Kidney glomerular epithelial cell (primary cell): ENCODE data around the gene NF1.
"Not testable (repeated sequence)": the region's sequence is repeated elsewhere in the genome, so short reads cannot be mapped to it uniquely, and the experiment has no call there.

Experiments
- DNase-seq: peaks from one replicate; lab custom pipeline; 2025; lab: John Stamatoyannopoulos, UW

Gene NF1

GRCh38 chr17:31132977-31133376 lies 38.2 kb downstream of the NF1 start:
- DNase-seq = no peak

- DNase-seq = no peak
Measured at GRCh38 chr17:31134576-31134975, 39.8 kb downstream of the NF1 start.

- no peak for DNase-seq
Measured at GRCh38 chr17:31136319-31136718, 41.5 kb downstream of the NF1 start.

- DNase-seq = no peak
Measured at GRCh38 chr17:31140111-31140510, 45.3 kb downstream of the NF1 start.

- no peak for DNase-seq
Measured at GRCh38 chr17:31144428-31144827, 49.7 kb downstream of the NF1 start.

GRCh38 chr17:31144836-31145235 lies 50.1 kb downstream of the NF1 start:
- DNase-seq = no peak

- no peak for DNase-seq
Measured at GRCh38 chr17:31147507-31148202, 52.9 kb downstream of the NF1 start.

- no peak for DNase-seq
Measured at GRCh38 chr17:31148205-31148604, 53.4 kb downstream of the NF1 start.

GRCh38 chr17:31152271-31152670 lies 57.5 kb downstream of the NF1 start:
- DNase-seq = no peak

- no peak for DNase-seq
Measured at GRCh38 chr17:31155208-31155810, 60.5 kb downstream of the NF1 start.

- no peak for DNase-seq
Measured at GRCh38 chr17:31156326-31156725, 61.5 kb downstream of the NF1 start.

- not testable (repeated sequence) for DNase-seq
Measured at GRCh38 chr17:31156864-31157263, 62.1 kb downstream of the NF1 start.

- no peak for DNase-seq
Measured at GRCh38 chr17:31158746-31159377, 64.1 kb downstream of the NF1 start.

GRCh38 chr17:31163091-31163781 lies 68.5 kb downstream of the NF1 start:
- no peak for DNase-seq

- DNase-seq = no peak
Measured at GRCh38 chr17:31167111-31167510, 72.3 kb downstream of the NF1 start.

GRCh38 chr17:31171701-31172100 lies 76.9 kb downstream of the NF1 start:
- DNase-seq = no peak

GRCh38 chr17:31172388-31172787 lies 77.6 kb downstream of the NF1 start:
- no peak for DNase-seq

GRCh38 chr17:31174215-31174614 lies 79.4 kb downstream of the NF1 start:
- DNase-seq = no peak

- DNase-seq = no peak
Measured at GRCh38 chr17:31175237-31175636, 80.5 kb downstream of the NF1 start.

- DNase-seq = not testable (repeated sequence)
Measured at GRCh38 chr17:31176143-31176542, 81.4 kb downstream of the NF1 start.

GRCh38 chr17:31178951-31179350 lies 84.2 kb downstream of the NF1 start:
- not testable (repeated sequence) for DNase-seq

GRCh38 chr17:31195305-31195704 lies 100.5 kb downstream of the NF1 start:
- no peak for DNase-seq

GRCh38 chr17:31198026-31198425 lies 103.2 kb downstream of the NF1 start:
- no peak for DNase-seq
